Measurements from ENCODE around the gene USP40.

The USP40 gene

GRCh38 chr2:233440314-233440713 lies 126.3 kb downstream of the USP40 start:
- no peak for DNase-seq

- DNase-seq, result no peak
These were observed 127.4 kb downstream of the USP40 start for GRCh38 chr2:233439191-233439590.

- DNase-seq, result no peak
These were observed 127.9 kb downstream of the USP40 start for GRCh38 chr2:233438573-233439147.

- DNase-seq, result no peak
These were observed 129.1 kb downstream of the USP40 start for GRCh38 chr2:233437439-233437955.

GRCh38 chr2:233436691-233437438 lies 129.7 kb downstream of the USP40 start:
- DNase-seq, result no peak

- no peak for DNase-seq
These were observed 130.4 kb downstream of the USP40 start for GRCh38 chr2:233436191-233436581.

GRCh38 chr2:233435436-233436190 lies 131.0 kb downstream of the USP40 start:
- no peak for DNase-seq

GRCh38 chr2:233434666-233435330 lies 131.8 kb downstream of the USP40 start:
- DNase-seq, result no peak

GRCh38 chr2:233433794-233434193 lies 132.8 kb downstream of the USP40 start:
- no peak for DNase-seq

- DNase-seq, result no peak
These were observed 133.6 kb downstream of the USP40 start for GRCh38 chr2:233433029-233433428.

GRCh38 chr2:233430651-233431050 lies 135.9 kb downstream of the USP40 start:
- no peak for DNase-seq

- no peak for DNase-seq
These were observed 136.5 kb downstream of the USP40 start for GRCh38 chr2:233430081-233430480.

- no peak for DNase-seq
These were observed 137.2 kb downstream of the USP40 start for GRCh38 chr2:233429175-233429897.

- DNase-seq, result no peak
These were observed 138.1 kb downstream of the USP40 start for GRCh38 chr2:233428438-233428837.

- no peak for DNase-seq
These were observed 138.6 kb downstream of the USP40 start for GRCh38 chr2:233428008-233428407.

- no peak for DNase-seq
These were observed 139.8 kb downstream of the USP40 start for GRCh38 chr2:233426619-233427342.

Measured in DMS79 (cell line).